Smooth muscle cell (in vitro differentiated cells): ENCODE measurements around the gene BRINP1. TPM values are rescaled to one million over a fixed set of nuclear protein-coding genes. Genes with fewer than 3 reads are reported as not detected.
"Not testable (repeated sequence)": the region's sequence is repeated elsewhere in the genome, so short reads cannot be mapped to it uniquely, and the experiment has no call there.

Source experiments
- DNase-seq: peaks from one replicate; lab custom pipeline; 2025; ENCODE audit not compliant: unreplicated experiment; lab: John Stamatoyannopoulos, UW
- H2AFZ ChIP-seq: fragments of 200-600 bp; sonication (generic); 2 replicates; pipeline ENCODE4 v1.6.0; 2016; ENCODE audit warnings: antibody characterized with exemption, low read depth, mild to moderate bottlenecking
- H3F3A ChIP-seq: fragments of 200-600 bp; sonication (generic); 2 replicates; pipeline ENCODE4 v1.6.0; 2017; ENCODE audit warnings: antibody characterized with exemption, low read depth
- H3K27ac ChIP-seq: fragments of 200-600 bp; sonication (generic); 2 replicates; pipeline ENCODE4 v1.5.1; 2016; ENCODE audit warnings: low read depth, mild to moderate bottlenecking
- H3K27me3 ChIP-seq: fragments of 200-600 bp; sonication (generic); 2 replicates; pipeline ENCODE4 v1.6.1; 2016; ENCODE audit warnings: low read depth, mild to moderate bottlenecking
- H3K36me3 ChIP-seq: fragments of 200-600 bp; sonication (generic); 2 replicates; pipeline ENCODE4 v1.5.1; 2016; ENCODE audit warnings: low read depth
- H3K4me1 ChIP-seq: fragments of 200-600 bp; sonication (generic); 2 replicates; pipeline ENCODE4 v1.5.1; 2016; ENCODE audit warnings: low read depth
- H3K4me2 ChIP-seq: fragments of 200-600 bp; sonication (generic); 2 replicates; pipeline ENCODE4 v1.6.0; 2016; ENCODE audit warnings: mild to moderate bottlenecking
- H3K4me3 ChIP-seq: fragments of 200-600 bp; sonication (generic); 2 replicates; pipeline ENCODE4 v1.5.1; 2016; ENCODE audit warnings: mild to moderate bottlenecking
- H3K79me2 ChIP-seq: fragments of 200-600 bp; sonication (generic); 2 replicates; pipeline ENCODE4 v1.6.0; 2016; ENCODE audit warnings: low read depth, mild to moderate bottlenecking
- H3K9ac ChIP-seq: fragments of 200-600 bp; sonication (generic); 2 replicates; pipeline ENCODE4 v1.6.0; 2016; ENCODE audit warnings: low read depth
- H3K9me3 ChIP-seq: fragments of 200-600 bp; sonication (generic); replicated peaks from 2 replicates; pipeline ENCODE4 v1.5.1; 2016; ENCODE audit warnings: low read depth
- H4K20me1 ChIP-seq: fragments of 200-600 bp; sonication (generic); 2 replicates; pipeline ENCODE4 v1.6.0; 2016; ENCODE audit warnings: low read depth
- CTCF ChIP-seq: fragments of 200-600 bp; sonication (generic); IDR thresholded peaks from 2 replicates; pipeline ENCODE4 v1.5.1; 2017; ENCODE audit warnings: borderline replicate concordance, mild to moderate bottlenecking, antibody characterized with exemption; ENCODE audit not compliant: insufficient read depth, poor library complexity, severe bottlenecking
- WGBS: methylation state at CpG from one replicate; pipeline ENCODE4 v1.1.7; 2016; ENCODE audit warnings: low lambda C conversion rate; 5-methylcytosine and 5-hydroxymethylcytosine counted together
- polyA plus RNA-seq: library from polyadenylated mRNA; unstranded; fragments of >200 nt; fragmentation: Nextera tagmentation; extraction: Ambion mirVana; gene quantifications from 2 replicates; pipeline ENCODE4 v1.2.1, GENCODE V29; 2016
- total RNA-seq: library from RNA; depleted of rRNA; stranded (reverse); fragments of >200 nt; gene quantifications from 2 replicates; pipeline ENCODE4 v1.2.3, GENCODE V29; 2014

Gene BRINP1
- total and polyA plus RNA-seq, 2 experiments from 2014 or later, result 0.19 to 0.45 TPM

- no peak overlapping the region for H3K4me3 ChIP-seq
- no peak overlapping the region for H2AFZ ChIP-seq
- H3K27ac ChIP-seq, result no peak overlapping the region
- no peaks in the 10 kb centered on the region for H4K20me1 ChIP-seq
- H3K36me3 ChIP-seq, result no peaks in the 10 kb centered on the region
- no peaks in the 10 kb centered on the region for H3F3A ChIP-seq
- TF ChIP-seq CTCF, result no peak
- H3K27me3 ChIP-seq, result no peaks in the 10 kb centered on the region
- H3K9me3 ChIP-seq, result no peaks in the 10 kb centered on the region
- WGBS, result 79% methylated on average over 9 of the region's 9 CpGs
- no peaks in the 10 kb centered on the region for H3K79me2 ChIP-seq
- no peaks in the 10 kb centered on the region for H3K4me1 ChIP-seq
- no peak overlapping the region for H3K9ac ChIP-seq
- no peak overlapping the region for H3K4me2 ChIP-seq
- DNase-seq, result no peak
Observed at GRCh38 chr9:119177196-119177595, 192.0 kb downstream of the BRINP1 start.

DNA sequence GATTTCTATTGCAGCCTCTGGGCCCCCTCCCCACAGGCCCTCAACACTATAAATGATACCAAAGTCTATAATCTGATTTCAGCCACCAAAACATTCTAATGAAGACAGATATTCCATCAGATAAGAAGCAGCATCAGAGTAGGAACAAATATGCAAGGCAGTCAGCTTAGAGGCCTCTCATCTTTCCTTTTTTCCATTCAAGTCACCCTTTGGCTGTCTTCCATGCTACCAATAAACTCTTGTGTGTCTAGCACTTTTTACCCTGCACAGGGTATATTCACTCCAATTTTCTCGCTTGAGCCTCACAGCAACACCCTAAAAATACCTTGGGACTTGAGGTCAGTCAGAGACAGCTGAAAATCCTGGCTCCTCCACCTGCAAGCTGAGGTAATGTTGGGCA, 193.7 kb downstream of the BRINP1 start:
- TF ChIP-seq CTCF, result no peak
- H2AFZ ChIP-seq, result no peak overlapping the region
- H3K27me3 ChIP-seq, result no peaks in the 10 kb centered on the region
- no peak overlapping the region for H3K9ac ChIP-seq
- no peak overlapping the region for H3K4me2 ChIP-seq
- no peaks in the 10 kb centered on the region for H4K20me1 ChIP-seq
- no peak overlapping the region for H3K4me3 ChIP-seq
- 92% methylated on average over 1 of the region's 1 CpG for WGBS
- H3K36me3 ChIP-seq, result no peaks in the 10 kb centered on the region
- H3K4me1 ChIP-seq, result no peaks in the 10 kb centered on the region
- DNase-seq, result no peak
- no peaks in the 10 kb centered on the region for H3K9me3 ChIP-seq
- no peaks in the 10 kb centered on the region for H3K79me2 ChIP-seq
- H3K27ac ChIP-seq, result no peak overlapping the region
- no peaks in the 10 kb centered on the region for H3F3A ChIP-seq

- not testable (repeated sequence) for H3K36me3 ChIP-seq, DNase-seq, H4K20me1 ChIP-seq, H3K27ac ChIP-seq, H3K79me2 ChIP-seq, H3K9ac ChIP-seq, H3K27me3 ChIP-seq, H3K9me3 ChIP-seq, H3F3A ChIP-seq
- Histone ChIP-seq H3K4me1 (peaks cover 12% of the 10 kb centered on the region), H2AFZ (peak overlapping the region; percentile 87), H3K4me2 (peak overlapping the region; percentile 85), H3K4me3 (peak overlapping the region; percentile 51)
- 9% methylated on average over 26 of the region's 27 CpGs for WGBS
Observed at GRCh38 chr9:119169222-119169621, 200.0 kb downstream of the BRINP1 start.

DNA sequence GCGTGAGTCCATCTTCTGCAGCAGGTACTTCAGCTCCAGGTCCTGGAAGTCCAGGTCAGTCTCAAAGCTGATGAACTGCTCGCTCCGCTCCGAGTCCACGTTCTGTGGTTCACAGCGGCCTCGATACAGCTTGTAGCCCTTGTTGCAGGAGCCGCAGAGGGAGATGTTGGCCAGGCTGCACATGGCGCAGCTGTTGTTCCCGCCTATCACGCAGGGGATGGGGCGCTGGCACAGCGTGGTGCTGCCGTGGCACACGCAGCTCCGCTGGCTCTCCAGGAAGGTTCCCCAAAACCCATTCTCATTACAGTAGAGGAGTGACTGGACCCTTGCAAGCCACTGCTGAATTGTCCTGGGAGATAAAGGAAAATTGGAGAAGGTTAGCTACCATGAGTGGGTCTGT, 201.4 kb downstream of the BRINP1 start:
- no peak overlapping the region for H3K9ac ChIP-seq
- no peak overlapping the region for H3K4me2 ChIP-seq
- no peaks in the 10 kb centered on the region for H3F3A ChIP-seq
- no peak for DNase-seq
- H3K36me3 ChIP-seq, result no peaks in the 10 kb centered on the region
- H3K4me3 ChIP-seq, result no peak overlapping the region
- H3K4me1 ChIP-seq, result peaks cover 12% of the 10 kb centered on the region
- TF ChIP-seq CTCF, result no peak
- no peaks in the 10 kb centered on the region for H3K9me3 ChIP-seq
- no peak overlapping the region for H3K27ac ChIP-seq
- 98% methylated on average over 16 of the region's 16 CpGs for WGBS
- no peaks in the 10 kb centered on the region for H4K20me1 ChIP-seq
- H3K27me3 ChIP-seq, result no peaks in the 10 kb centered on the region
- no peak overlapping the region for H2AFZ ChIP-seq
- no peaks in the 10 kb centered on the region for H3K79me2 ChIP-seq
